ENCODE data around the gene TEC.

GRCh38 chr4:48153791-48154550 lies 115.7 kb downstream of the TEC start:
- TF ChIP-seq CTCF (IDR thresholded peaks at IDR 0.05): no peak
- no peak for TF ChIP-seq POLR2A (IDR thresholded peaks at IDR 0.05)
